ENCODE data around the gene CEP63. TPM values are rescaled to one million over a fixed set of nuclear protein-coding genes. Genes with fewer than 3 reads are reported as not detected.

CEP63 gene
- polyA plus RNA-seq, 2 donors = 10.1 to 11.7 TPM

DNA sequence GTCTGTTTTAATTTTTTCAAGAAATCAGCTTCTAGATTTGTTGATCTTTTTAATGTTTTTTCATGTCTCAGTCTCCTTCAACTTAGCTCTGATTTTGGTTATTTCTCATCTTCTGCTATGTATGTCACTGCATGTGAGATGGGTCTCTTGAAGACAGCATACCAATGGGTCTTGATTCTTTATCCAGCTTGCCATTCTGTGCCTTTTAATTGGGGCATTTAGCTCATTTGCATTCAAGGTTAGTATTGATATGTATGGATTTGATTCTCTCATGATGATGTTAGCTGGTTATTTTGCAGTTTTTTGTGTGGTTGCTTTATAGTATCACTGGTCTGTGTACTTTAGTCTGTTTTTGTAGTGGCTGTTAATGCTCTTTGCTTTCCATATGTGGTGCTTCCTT, 39.4 kb downstream of the CEP63 start:
- Histone ChIP-seq H3K36me3 (ENCODE audit: control insufficient read depth in 2 of 2, insufficient read depth in 2 of 2, low read length in 1 of 2) (peaks cover 0 to 5% of the 10 kb centered on the region in 2 donors), H3K27ac (ENCODE audit: low read depth in 2 of 2, low read length in 1 of 2) (no peak overlapping the region), H3K4me1 (ENCODE audit: control insufficient read depth in 2 of 2, insufficient read depth in 2 of 2, low read length in 1 of 2) (peaks cover 0 to 3% of the 10 kb centered on the region in 2 donors), H3K4me3 (ENCODE audit: low read depth in 1 of 2, low read length in 2 of 2) (no peak overlapping the region), H3K27me3 (ENCODE audit: control insufficient read depth in 1 of 2, insufficient read depth in 2 of 2, low read length in 2 of 2) (no peaks in the 10 kb centered on the region), H3K9me3 (ENCODE audit: control insufficient read depth in 2 of 2, insufficient read depth in 1 of 2, low read depth in 1 of 2, low read length in 1 of 2) (no peaks in the 10 kb centered on the region)

DNA sequence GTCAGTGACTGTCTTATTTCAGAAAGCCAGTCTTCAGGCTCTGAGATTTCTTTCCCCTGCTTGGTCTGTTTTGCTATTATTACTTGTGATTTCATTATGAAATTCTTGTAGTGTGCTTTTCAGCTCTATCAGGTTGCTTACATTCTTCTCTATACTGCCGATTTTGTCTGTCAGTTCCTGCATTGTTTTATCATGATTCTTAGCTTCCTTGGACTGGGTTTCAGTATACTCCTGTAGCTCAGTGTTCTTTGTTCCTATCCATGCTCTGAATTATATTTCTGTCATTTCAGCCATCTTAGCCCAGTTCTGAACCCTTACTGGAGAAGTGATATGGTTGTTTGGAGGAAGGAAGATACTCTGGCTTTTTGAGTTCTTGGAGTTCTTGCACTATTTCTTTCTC, 40.5 kb downstream of the CEP63 start:
- WGBS, 2 donors = 86 to 93% methylated on average over 1 of the region's 1 CpG
- Histone ChIP-seq H3K27me3 (ENCODE audit: control insufficient read depth in 1 of 2, insufficient read depth in 2 of 2, low read length in 2 of 2) (no peaks in the 10 kb centered on the region), H3K4me1 (ENCODE audit: control insufficient read depth in 2 of 2, insufficient read depth in 2 of 2, low read length in 1 of 2) (peaks cover 0 to 3% of the 10 kb centered on the region in 2 donors), H3K9me3 (ENCODE audit: control insufficient read depth in 2 of 2, insufficient read depth in 1 of 2, low read depth in 1 of 2, low read length in 1 of 2) (no peaks in the 10 kb centered on the region), H3K4me3 (ENCODE audit: low read depth in 1 of 2, low read length in 2 of 2) (no peak overlapping the region), H3K27ac (ENCODE audit: low read depth in 2 of 2, low read length in 1 of 2) (no peak overlapping the region), H3K36me3 (ENCODE audit: control insufficient read depth in 2 of 2, insufficient read depth in 2 of 2, low read length in 1 of 2) (peaks cover 0 to 5% of the 10 kb centered on the region in 2 donors)

DNA sequence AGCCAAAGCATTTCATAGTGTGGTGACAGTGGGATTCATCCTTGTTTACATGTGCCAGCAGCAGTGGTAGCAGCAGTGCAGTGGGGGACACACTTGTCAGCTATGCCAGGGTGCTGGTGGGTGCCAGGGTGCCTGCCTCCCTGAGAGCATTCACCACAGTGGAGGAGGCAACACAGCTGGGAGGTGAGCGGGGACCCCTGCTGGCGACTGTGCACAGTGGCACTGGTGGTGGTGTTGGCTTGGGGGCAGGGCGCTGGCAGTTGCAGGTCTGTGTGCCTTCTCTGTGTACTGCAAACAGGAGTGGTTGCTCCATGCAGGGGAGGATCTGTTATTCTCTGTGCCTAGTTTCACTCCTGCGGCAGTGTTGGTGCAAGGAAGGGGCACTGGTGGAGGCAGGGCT, 41.2 kb downstream of the CEP63 start:
- Histone ChIP-seq H3K4me1 (ENCODE audit: control insufficient read depth in 2 of 2, insufficient read depth in 2 of 2, low read length in 1 of 2) (peaks cover 0 to 3% of the 10 kb centered on the region in 2 donors), H3K27ac (ENCODE audit: low read depth in 2 of 2, low read length in 1 of 2) (no peak overlapping the region), H3K4me3 (ENCODE audit: low read depth in 1 of 2, low read length in 2 of 2) (no peak overlapping the region), H3K36me3 (ENCODE audit: control insufficient read depth in 2 of 2, insufficient read depth in 2 of 2, low read length in 1 of 2) (peaks cover 0 to 5% of the 10 kb centered on the region in 2 donors), H3K9me3 (ENCODE audit: control insufficient read depth in 2 of 2, insufficient read depth in 1 of 2, low read depth in 1 of 2, low read length in 1 of 2) (no peaks in the 10 kb centered on the region), H3K27me3 (ENCODE audit: control insufficient read depth in 1 of 2, insufficient read depth in 2 of 2, low read length in 2 of 2) (no peaks in the 10 kb centered on the region)
- WGBS, 2 donors = 96 to 100% methylated on average over 4 of the region's 4 CpGs

DNA sequence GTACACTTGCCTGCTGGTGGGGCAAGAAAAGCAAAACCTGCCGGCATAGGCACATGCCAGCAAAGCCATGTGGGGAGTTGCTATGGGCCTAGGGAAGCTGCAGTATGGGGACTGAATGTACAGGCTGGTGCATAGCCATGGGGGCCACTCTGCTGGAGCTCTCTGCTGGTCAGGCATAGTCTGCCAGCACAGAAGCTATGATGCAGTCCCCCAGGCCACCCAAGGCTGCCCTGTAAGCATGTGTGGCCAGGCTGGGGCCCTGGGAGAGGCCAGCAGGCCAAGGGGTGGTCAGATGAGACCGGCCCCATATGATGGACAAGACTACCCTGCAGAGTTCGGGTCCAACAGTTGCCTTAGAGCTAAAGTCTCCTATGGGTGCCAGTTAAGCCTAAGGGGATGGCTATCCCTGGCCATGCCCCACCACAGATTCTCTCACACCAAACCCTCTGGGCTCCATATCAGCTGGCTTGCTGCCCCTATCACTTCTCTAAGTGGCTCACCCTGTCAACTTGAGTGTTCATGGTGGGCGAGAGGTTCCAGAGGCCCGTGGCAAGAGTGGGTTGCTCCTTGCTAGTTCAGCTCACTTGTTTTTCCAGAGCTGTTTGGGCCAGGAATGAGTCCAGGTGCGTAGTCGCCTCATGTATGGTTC, 41.8 kb downstream of the CEP63 start:
- H3K4me1 ChIP-seq (ENCODE audit: control insufficient read depth in 2 of 2, insufficient read depth in 2 of 2, low read length in 1 of 2) = peaks cover 0 to 3% of the 10 kb centered on the region in 2 donors
- H3K27me3 ChIP-seq (ENCODE audit: control insufficient read depth in 1 of 2, insufficient read depth in 2 of 2, low read length in 2 of 2) = no peaks in the 10 kb centered on the region
- no peaks in the 10 kb centered on the region for H3K9me3 ChIP-seq (ENCODE audit: control insufficient read depth in 2 of 2, insufficient read depth in 1 of 2, low read depth in 1 of 2, low read length in 1 of 2)
- peaks cover 0 to 5% of the 10 kb centered on the region in 2 donors for H3K36me3 ChIP-seq (ENCODE audit: control insufficient read depth in 2 of 2, insufficient read depth in 2 of 2, low read length in 1 of 2)
- WGBS, 2 donors = 97 to 98% methylated on average over 7 of the region's 7 CpGs
- no peak overlapping the region for H3K27ac ChIP-seq (ENCODE audit: low read depth in 2 of 2, low read length in 1 of 2)
- no peak overlapping the region for H3K4me3 ChIP-seq (ENCODE audit: low read depth in 1 of 2, low read length in 2 of 2)

DNA sequence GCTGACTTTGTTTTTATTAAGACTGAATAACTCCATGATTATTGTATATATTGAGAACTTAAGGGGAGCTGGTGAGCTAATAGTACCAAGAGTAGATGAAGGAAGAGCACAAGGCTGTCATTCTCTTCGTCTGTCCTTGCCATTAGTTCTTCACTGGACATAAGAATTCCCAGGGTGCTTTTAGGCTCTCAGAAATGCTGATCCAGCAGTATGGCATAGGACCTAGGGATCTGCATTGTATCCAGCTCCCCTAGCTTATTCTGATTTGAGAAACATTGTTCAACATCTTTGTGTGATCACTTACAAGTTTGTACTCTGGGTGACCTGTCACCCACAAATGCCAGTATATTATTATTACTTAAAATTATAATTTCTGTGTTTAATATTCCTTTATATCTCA, 47.6 kb downstream of the CEP63 start:
- Histone ChIP-seq H3K27ac (ENCODE audit: low read depth in 2 of 2, low read length in 1 of 2) (no peak overlapping the region), H3K4me3 (ENCODE audit: low read depth in 1 of 2, low read length in 2 of 2) (no peak overlapping the region), H3K4me1 (ENCODE audit: control insufficient read depth in 2 of 2, insufficient read depth in 2 of 2, low read length in 1 of 2) (no peaks in the 10 kb centered on the region), H3K36me3 (ENCODE audit: control insufficient read depth in 2 of 2, insufficient read depth in 2 of 2, low read length in 1 of 2) (peaks cover 4 to 6% of the 10 kb centered on the region in 2 donors), H3K27me3 (ENCODE audit: control insufficient read depth in 1 of 2, insufficient read depth in 2 of 2, low read length in 2 of 2) (no peaks in the 10 kb centered on the region), H3K9me3 (ENCODE audit: control insufficient read depth in 2 of 2, insufficient read depth in 1 of 2, low read depth in 1 of 2, low read length in 1 of 2) (no peaks in the 10 kb centered on the region)
- 87 to 89% methylated on average over 1 of the region's 1 CpG for WGBS, 2 donors

DNA sequence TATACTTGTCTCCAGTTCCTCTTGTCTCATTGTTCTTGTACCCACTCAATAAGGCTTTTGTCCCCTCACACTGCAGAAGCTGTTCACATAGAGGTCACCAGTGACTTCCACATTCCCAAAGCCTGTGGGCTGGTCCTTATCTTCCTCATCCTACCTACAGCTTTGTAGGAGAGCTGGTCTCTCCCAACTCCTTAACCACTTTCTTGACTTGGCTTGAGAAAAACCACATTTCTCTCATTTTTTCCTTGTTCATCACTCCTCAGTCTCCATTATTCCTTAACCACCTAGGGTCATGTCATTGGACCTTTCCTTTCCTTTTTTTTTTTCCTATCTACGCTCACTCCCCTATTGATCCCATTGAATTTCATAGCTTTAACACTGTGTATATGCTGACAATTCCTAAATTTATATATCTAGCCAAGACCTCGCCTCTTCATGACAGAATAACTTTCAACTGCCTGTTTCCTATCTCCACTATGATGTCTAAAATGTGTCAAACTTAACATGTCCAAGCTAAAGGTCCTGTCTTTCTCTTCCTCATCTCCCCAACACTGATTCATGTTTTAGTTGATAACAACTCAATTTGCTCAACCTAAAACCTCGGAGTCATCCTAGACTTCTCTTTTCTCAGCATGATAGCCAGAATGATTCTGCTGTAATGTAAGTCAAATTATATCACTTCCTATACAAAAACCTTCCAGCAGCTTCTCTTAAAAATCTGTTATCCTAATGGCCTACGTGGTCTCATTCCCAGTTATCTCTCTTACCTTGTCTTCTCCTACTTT, 49.5 kb downstream of the CEP63 start:
- H3K9me3 ChIP-seq (ENCODE audit: control insufficient read depth in 2 of 2, insufficient read depth in 1 of 2, low read depth in 1 of 2, low read length in 1 of 2) = no peaks in the 10 kb centered on the region
- no peak overlapping the region for H3K27ac ChIP-seq (ENCODE audit: low read depth in 2 of 2, low read length in 1 of 2)
- WGBS, 2 donors = 93 to 96% methylated on average over 4 of the region's 4 CpGs

DNA sequence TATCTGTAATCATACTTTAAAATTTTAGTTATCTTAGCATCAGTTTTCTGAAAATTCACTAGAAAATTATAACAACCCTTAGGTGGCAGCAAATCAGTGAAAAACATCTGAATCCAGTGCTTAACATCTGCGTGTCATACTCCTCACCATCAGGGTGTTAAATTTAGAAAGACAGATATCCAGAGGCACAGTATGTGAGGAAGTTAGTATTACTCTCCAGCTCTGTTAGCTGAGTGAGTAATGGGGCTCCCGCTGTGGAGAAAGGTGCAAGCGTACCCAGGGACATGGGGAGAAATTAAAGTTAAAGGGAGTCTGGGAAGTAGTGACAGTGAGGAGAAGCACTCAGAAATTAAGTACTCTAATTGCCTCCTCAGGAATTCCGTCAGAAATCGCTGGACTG, 50.9 kb downstream of the CEP63 start:
- Histone ChIP-seq H3K9me3 (ENCODE audit: control insufficient read depth in 2 of 2, insufficient read depth in 1 of 2, low read depth in 1 of 2, low read length in 1 of 2) (no peaks in the 10 kb centered on the region), H3K27ac (ENCODE audit: low read depth in 2 of 2, low read length in 1 of 2) (no peak overlapping the region), H3K4me3 (ENCODE audit: low read depth in 1 of 2, low read length in 2 of 2) (no peak overlapping the region), H3K4me1 (ENCODE audit: control insufficient read depth in 2 of 2, insufficient read depth in 2 of 2, low read length in 1 of 2) (no peaks in the 10 kb centered on the region), H3K36me3 (ENCODE audit: control insufficient read depth in 2 of 2, insufficient read depth in 2 of 2, low read length in 1 of 2) (peaks cover 4 to 6% of the 10 kb centered on the region in 2 donors), H3K27me3 (ENCODE audit: control insufficient read depth in 1 of 2, insufficient read depth in 2 of 2, low read length in 2 of 2) (no peaks in the 10 kb centered on the region)
- WGBS, 2 donors = 95% methylated on average over 5 of the region's 5 CpGs

More for the DNA sequence above, 49.5 kb downstream of the CEP63 start:
- no peaks in the 10 kb centered on the region for H3K27me3 ChIP-seq (ENCODE audit: control insufficient read depth in 1 of 2, insufficient read depth in 2 of 2, low read length in 2 of 2)
- no peak overlapping the region for H3K4me3 ChIP-seq (ENCODE audit: low read depth in 1 of 2, low read length in 2 of 2)
- H3K4me1 ChIP-seq (ENCODE audit: control insufficient read depth in 2 of 2, insufficient read depth in 2 of 2, low read length in 1 of 2) = no peaks in the 10 kb centered on the region
- H3K36me3 ChIP-seq (ENCODE audit: control insufficient read depth in 2 of 2, insufficient read depth in 2 of 2, low read length in 1 of 2) = peaks cover 4 to 6% of the 10 kb centered on the region in 2 donors

DNA sequence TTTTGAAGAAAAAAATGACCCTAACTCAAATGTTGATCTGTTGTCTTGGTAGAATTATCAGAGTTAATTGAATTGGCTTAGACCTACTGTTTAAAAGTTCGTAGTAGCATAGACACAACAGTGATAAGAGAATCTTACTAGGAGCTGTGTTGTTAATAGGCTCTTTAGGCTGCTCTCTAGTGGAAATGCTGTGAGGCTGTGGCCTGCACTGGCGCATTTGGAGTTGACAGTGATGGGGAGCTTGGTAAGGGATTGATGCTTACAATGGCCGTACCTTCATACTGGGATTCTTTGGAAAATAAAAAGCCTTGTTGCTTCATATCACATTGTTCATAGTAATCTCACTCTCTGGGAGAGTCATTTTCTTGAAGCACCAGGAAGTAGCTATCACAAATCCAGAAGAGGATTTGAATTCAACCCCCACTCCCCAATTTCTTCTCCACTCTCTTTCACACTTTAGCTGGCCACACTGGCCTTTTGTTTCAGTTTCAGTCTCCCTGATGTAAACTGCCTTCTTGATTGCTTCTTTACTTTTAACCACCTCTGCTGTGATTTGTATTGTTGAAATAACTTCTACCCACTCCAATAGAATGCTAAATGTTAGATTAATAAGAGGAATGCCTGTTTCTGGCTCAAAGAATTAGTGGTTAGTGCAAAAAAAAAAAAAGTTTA, 56.6 kb downstream of the CEP63 start:
- Histone ChIP-seq H3K4me1 (ENCODE audit: control insufficient read depth in 2 of 2, insufficient read depth in 2 of 2, low read length in 1 of 2) (no peaks in the 10 kb centered on the region), H3K36me3 (ENCODE audit: control insufficient read depth in 2 of 2, insufficient read depth in 2 of 2, low read length in 1 of 2) (peaks cover 0 to 2% of the 10 kb centered on the region in 2 donors), H3K27ac (ENCODE audit: low read depth in 2 of 2, low read length in 1 of 2) (no peak overlapping the region), H3K9me3 (ENCODE audit: control insufficient read depth in 2 of 2, insufficient read depth in 1 of 2, low read depth in 1 of 2, low read length in 1 of 2) (no peaks in the 10 kb centered on the region), H3K27me3 (ENCODE audit: control insufficient read depth in 1 of 2, insufficient read depth in 2 of 2, low read length in 2 of 2) (no peaks in the 10 kb centered on the region), H3K4me3 (ENCODE audit: low read depth in 1 of 2, low read length in 2 of 2) (no peak overlapping the region)
- 58 to 83% methylated on average over 3 of the region's 3 CpGs for WGBS, 2 donors

DNA sequence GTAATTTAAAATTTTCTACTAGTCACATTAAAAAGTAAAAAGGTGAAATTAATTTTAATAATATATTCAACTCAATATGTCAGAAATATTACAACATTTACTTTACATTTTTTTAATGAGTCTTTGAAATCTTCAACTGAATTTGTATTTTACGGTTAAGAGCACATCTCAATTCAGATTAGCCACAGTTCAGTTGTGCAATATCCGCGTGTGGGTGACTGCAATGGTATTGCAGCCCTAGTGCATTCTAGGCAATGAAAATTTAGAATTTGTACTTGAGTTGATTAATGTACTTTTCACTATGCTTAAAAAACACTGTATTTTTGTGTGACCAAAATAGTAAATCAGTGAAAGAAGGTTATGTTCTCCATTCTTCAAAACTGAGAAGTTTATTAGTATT, 57.3 kb downstream of the CEP63 start:
- Histone ChIP-seq H3K4me3 (ENCODE audit: low read depth in 1 of 2, low read length in 2 of 2) (no peak overlapping the region), H3K27me3 (ENCODE audit: control insufficient read depth in 1 of 2, insufficient read depth in 2 of 2, low read length in 2 of 2) (no peaks in the 10 kb centered on the region), H3K36me3 (ENCODE audit: control insufficient read depth in 2 of 2, insufficient read depth in 2 of 2, low read length in 1 of 2) (no peaks in the 10 kb centered on the region), H3K4me1 (ENCODE audit: control insufficient read depth in 2 of 2, insufficient read depth in 2 of 2, low read length in 1 of 2) (no peaks in the 10 kb centered on the region), H3K9me3 (ENCODE audit: control insufficient read depth in 2 of 2, insufficient read depth in 1 of 2, low read depth in 1 of 2, low read length in 1 of 2) (no peaks in the 10 kb centered on the region), H3K27ac (ENCODE audit: low read depth in 2 of 2, low read length in 1 of 2) (no peak overlapping the region)
- WGBS, 2 donors = 88 to 89% methylated on average over 3 of the region's 3 CpGs
